K562 (cell line): ENCODE results near the gene ATG4D. TPM values are rescaled to one million over a fixed set of nuclear protein-coding genes. Genes with fewer than 3 reads are reported as not detected.

Experiments used
- ATAC-seq: fragments of 200-7000 bp; cut with Tn5 transposase; 3 replicates; pipeline ENCODE4 v1.9.1; 2020; ENCODE audit warnings: moderate library complexity
- BruUV-seq: library from RNA; stranded (reverse); fragments of 400-500 nt; replicated peaks from 2 replicates; lab custom pipeline; 2021; lab: Mats Ljungman, UMichigan
- CTCF ChIA-PET: fragments of 300-600 bp; formaldehyde crosslinking; extraction: SDS; loops from one replicate; lab custom pipeline; 2021; ENCODE audit warnings: low intra/inter-chr PET ratio; lab: Yijun Ruan, JAX
- POLR2A ChIA-PET: fragments of 300-600, 350-650 bp; sonication (Branson Sonifier 250); formaldehyde crosslinking; extraction: SDS; loops from one replicate; lab custom pipeline; 2021; ENCODE audit warnings: antibody characterized with exemption, inconsistent platforms; lab: Yijun Ruan, JAX
- DNase-seq, 4 experiments: peaks; one replicate each; pipeline versions ENCODE4 v3.0.0 to v3.0.0-alpha.2; 2011 to 2018; ENCODE audit warnings: low spot score in 3 of 4, mixed read lengths in 3 of 4; ENCODE audit errors: extremely low read depth in 1 of 4
- FAIRE-seq: peaks from 2 replicates; lab custom pipeline; 2011; peaks lifted over from hg19 to GRCh38; lab: Jason Lieb, UNC
- H2AFZ ChIP-seq: 2 replicates; pipeline ENCODE4 v1.6.0; 2011; ENCODE audit warnings: low read depth, low read length, control low read depth, inconsistent platforms
- H3K27ac ChIP-seq: fragments of 200-600 bp; 3 replicates; pipeline ENCODE4 v1.8.0; 2011; ENCODE audit warnings: low read depth, mild to moderate bottlenecking, control low read depth, inconsistent platforms, low read length, moderate library complexity, mixed read lengths; ENCODE audit errors: extremely low read depth
- H3K27me3 ChIP-seq, 2 experiments: fragments of 300-600 bp in 1 of 2; 2 replicates in 1 of 2; 3 replicates in 1 of 2; pipeline versions ENCODE4 v1.6.0 to v1.8.0; 2011; ENCODE audit warnings: inconsistent platforms in 2 of 2, low read length in 2 of 2, mild to moderate bottlenecking in 1 of 2, mixed read lengths in 1 of 2, moderate library complexity in 1 of 2; ENCODE audit not compliant: control insufficient read depth in 2 of 2, insufficient read depth in 2 of 2
- H3K36me3 ChIP-seq: fragments of 300-600 bp; 3 replicates; pipeline ENCODE4 v1.8.0; 2011; ENCODE audit warnings: mild to moderate bottlenecking, low read length, inconsistent platforms; ENCODE audit not compliant: control insufficient read depth, insufficient read depth
- H3K4me1 ChIP-seq, 2 experiments: fragments of 200-600 bp in 1 of 2; replicated peaks in 1 of 2; 2 replicates in 1 of 2; 3 replicates in 1 of 2; pipeline versions ENCODE4 v1.5.1 to v1.8.0; 2011; ENCODE audit warnings: inconsistent platforms in 2 of 2, low read length in 2 of 2, mild to moderate bottlenecking in 1 of 2, mixed read lengths in 1 of 2, moderate library complexity in 1 of 2; ENCODE audit not compliant: control insufficient read depth in 2 of 2, insufficient read depth in 2 of 2
- H3K4me2 ChIP-seq: 2 replicates; pipeline ENCODE4 v1.6.1; 2011; ENCODE audit warnings: low read length, control low read depth, inconsistent platforms, mixed read lengths; ENCODE audit not compliant: insufficient read depth
- H3K4me3 ChIP-seq: fragments of 200-600 bp; sonication (generic), shearing (Covaris generic); 2 replicates; pipeline ENCODE4 v1.5.1; 2016; ENCODE audit warnings: control low read depth, inconsistent platforms
- H3K79me2 ChIP-seq: fragments of 200-600 bp; 3 replicates; pipeline ENCODE4 v1.8.0; 2011; ENCODE audit warnings: low read length, inconsistent platforms; ENCODE audit not compliant: control insufficient read depth, insufficient read depth
- H3K9ac ChIP-seq, 2 experiments: 2 replicates each; pipeline versions ENCODE4 v1.6.0 to v1.6.1; 2011; ENCODE audit warnings: low read depth in 2 of 2, low read length in 2 of 2, control low read depth in 1 of 2, inconsistent platforms in 1 of 2, mild to moderate bottlenecking in 1 of 2, mixed read lengths in 1 of 2; ENCODE audit not compliant: insufficient read depth in 1 of 2
- H3K9me1 ChIP-seq: one replicate; pipeline ENCODE4 v1.6.0; 2011; ENCODE audit warnings: inconsistent platforms, mild to moderate bottlenecking, low read length, moderate library complexity; ENCODE audit not compliant: control insufficient read depth, insufficient read depth
- H3K9me3 ChIP-seq: replicated peaks from 2 replicates; pipeline ENCODE4 v1.5.1; 2011; ENCODE audit warnings: low read depth, low read length, inconsistent platforms; ENCODE audit not compliant: control insufficient read depth, insufficient read depth
- H4K20me1 ChIP-seq: replicated peaks from 2 replicates; pipeline ENCODE4 v1.6.1; 2011; ENCODE audit warnings: low read length, inconsistent platforms, mixed read lengths; ENCODE audit not compliant: control insufficient read depth, insufficient read depth
- CEBPG ChIP-seq, 3 experiments: fragments of 200-800 bp in 1 of 3; sonication (Bioruptor generic) in 1 of 3; sonication (generic) in 1 of 3; formaldehyde crosslinking in 1 of 3; IDR thresholded peaks in 2 of 3; conservative IDR thresholded peaks in 1 of 3; 2 replicates each; pipeline versions ENCODE4 v1.6.1 to v1.8.0; 2016 to 2022; ENCODE audit warnings: missing compliant biosample characterization in 2 of 3, missing genetic modification characterization in 2 of 3, mild to moderate bottlenecking in 1 of 3, missing genetic modification reagents in 1 of 3
- DDX20 ChIP-seq: fragments of 450-650 bp; IDR thresholded peaks from 2 replicates; pipeline ENCODE4 v1.6.1; 2016; ENCODE audit warnings: missing genetic modification characterization, low read depth, mild to moderate bottlenecking, missing compliant biosample characterization, moderate library complexity
- KDM2B ChIP-seq: fragments of 250-450 bp; sonication (Bioruptor Pico); IDR thresholded peaks from 2 replicates; pipeline ENCODE4 v1.8.0; 2021; ENCODE audit warnings: mild to moderate bottlenecking, moderate library complexity
- PHF8 ChIP-seq: fragments of 200-600 bp; sonication (generic); IDR thresholded peaks from 2 replicates; pipeline ENCODE4 v1.6.1; 2012; ENCODE audit warnings: mixed run types, mild to moderate bottlenecking, inconsistent platforms, low read length, moderate library complexity, borderline replicate concordance
- RFX5 ChIP-seq: IDR thresholded peaks from 2 replicates; pipeline ENCODE4 v1.6.1; 2011; ENCODE audit warnings: low read depth, mild to moderate bottlenecking, improper control_type of control experiment, low read length
- SLC30A9 ChIP-seq: fragments of 250-450 bp; sonication (Bioruptor Pico); IDR thresholded peaks from 2 replicates; pipeline ENCODE4 v1.8.0; 2022; ENCODE audit warnings: mild to moderate bottlenecking, moderate library complexity
- TCF7L2 ChIP-seq: fragments of 150-350 bp; IDR thresholded peaks from 2 replicates; pipeline ENCODE4 v1.6.1; 2016; ENCODE audit warnings: low read depth, mild to moderate bottlenecking, low read length, moderate library complexity
- TEAD2 ChIP-seq: fragments of 450-650 bp; IDR thresholded peaks from 2 replicates; pipeline ENCODE4 v1.6.1; 2016; ENCODE audit warnings: missing genetic modification characterization, control low read depth, missing compliant biosample characterization
- YY1 ChIP-seq, 3 experiments: IDR thresholded peaks; 2 replicates each; pipeline ENCODE4 v1.6.1; 2011; ENCODE audit warnings: low read length in 2 of 3, mild to moderate bottlenecking in 2 of 3, moderate library complexity in 2 of 3, borderline replicate concordance in 1 of 3, control low read depth in 1 of 3, low read depth in 1 of 3; ENCODE audit not compliant: insufficient read depth in 3 of 3, insufficient replicate concordance in 2 of 3, control insufficient read depth in 1 of 3, insufficient read length in 1 of 3; ENCODE audit errors: extremely low read depth in 1 of 3
- ZNF124 ChIP-seq: sonication (generic); formaldehyde crosslinking; IDR thresholded peaks from 2 replicates; pipeline ENCODE4 v1.8.1; 2022; ENCODE audit warnings: missing genetic modification reagents
- ZNF280B ChIP-seq: fragments of 250-450 bp; sonication (Bioruptor Pico); IDR thresholded peaks from 2 replicates; pipeline ENCODE4 v1.5.1; 2021; ENCODE audit warnings: mild to moderate bottlenecking
- ZNF444 ChIP-seq: fragments of 250-450 bp; sonication (Bioruptor Pico); IDR thresholded peaks from 2 replicates; pipeline ENCODE4 v1.4.0; 2020; ENCODE audit warnings: mild to moderate bottlenecking, moderate library complexity
- ZNF668 ChIP-seq: fragments of 250-450 bp; sonication (Bioruptor Pico); IDR thresholded peaks from 2 replicates; pipeline ENCODE4 v1.8.0; 2022; ENCODE audit warnings: mild to moderate bottlenecking, inconsistent platforms
- ZNF778 ChIP-seq: fragments of 450-650 bp; formaldehyde crosslinking; IDR thresholded peaks from 2 replicates; pipeline ENCODE4 v1.4.0; 2020; ENCODE audit warnings: mild to moderate bottlenecking, moderate library complexity
- WGBS: fragments of 100-300 bp; shearing (Covaris generic); methylation state at CpG from one replicate; pipeline ENCODE4 v1.1.6; 2016; ENCODE audit warnings: low coverage, mixed read lengths; ENCODE audit not compliant: insufficient coverage; ENCODE audit errors: missing lambda C conversion rate; 5-methylcytosine and 5-hydroxymethylcytosine counted together
- in situ Hi-C: fragments of 300-500 bp; cut with MboI; formaldehyde crosslinking; loops from 4 replicates; pipeline ENCODE4 v1.15.0; 2018; ENCODE audit warnings: inconsistent platforms, mixed read lengths
- intact Hi-C: fragments of 100-400 bp; cut with micrococcal nuclease; formaldehyde crosslinking; loops from 2 replicates; pipeline ENCODE4 v1.14.2; 2022
- polyA plus RNA-seq, 8 experiments: library from polyadenylated mRNA; depleted of rRNA in 4 of 8; stranded (reverse) in 5 of 8; unstranded in 3 of 8; fragments of >200 nt; fragmentation: Nextera tagmentation in 2 of 8; fragmentation: Illumina TruSeq in 1 of 8; extraction: Ambion mirVana in 2 of 8; extraction: Trizol in 1 of 8; gene quantifications; 2 replicates each; pipeline versions ENCODE4 v1.2.1 to v1.2.3, GENCODE V29; 2011 to 2014; ENCODE audit warnings: inconsistent platforms in 1 of 8, missing spikeins in 1 of 8
- total RNA-seq, 7 experiments: library from RNA; depleted of rRNA in 6 of 7; stranded (reverse); fragments of >200 nt in 6 of 7; fragmentation: Illumina TruSeq in 2 of 7; extraction: Trizol in 2 of 7; gene quantifications; 2 replicates each; pipeline versions ENCODE4 v1.2.1 to v1.2.3, GENCODE V29; 2011 to 2021; ENCODE audit warnings: low replicate concordance in 1 of 7
- TF ChIP-seq, protein P1 (sequence below): fragments of 450-650 bp; formaldehyde crosslinking; IDR thresholded peaks from 2 replicates; pipeline ENCODE4 v1.4.0; 2022; ENCODE audit warnings: missing genetic modification characterization
- TF ChIP-seq, protein P2 (sequence below): fragments of 250-450 bp; sonication (Bioruptor Pico); IDR thresholded peaks from 2 replicates; pipeline ENCODE4 v1.5.0; 2021; ENCODE audit warnings: mild to moderate bottlenecking, borderline replicate concordance

Gene ATG4D
- total and polyA plus RNA-seq, 9 of the 15 experiments (the other 6 are each of a cell fraction or from before 2014, with no cell fraction given): 0.51 to 66.1 (median 22.9) TPM

GRCh38 chr19:10525636-10526035 lies 18.1 kb upstream of the ATG4D start:
- H4K20me1 ChIP-seq: no peaks in the 10 kb centered on the region; the same call in 1 of the 2 replicates
- H3K36me3 ChIP-seq: no peaks in the 10 kb centered on the region
- no TSS peak for BruUV-seq
- POLR2A ChIA-PET: interaction anchor here (0.7 kb wide), 1 partner anchor 9 kb away, joined by 3 read pairs; no protein-coding TSS in a partner anchor
- FAIRE-seq (no peak), DNase-seq (no peak), ATAC-seq (no peak)
- in situ Hi-C loops (no loop called here), intact Hi-C loops (no loop called here)
- H3K27me3 ChIP-seq: no peaks in the 10 kb centered on the region
- no peak overlapping the region for H2AFZ ChIP-seq
- CTCF ChIA-PET: no interaction called here
- H3K79me2 ChIP-seq: no peaks in the 10 kb centered on the region
- no peak overlapping the region for H3K27ac ChIP-seq
- no peak overlapping the region for H3K4me2 ChIP-seq
- H3K4me1 ChIP-seq: peaks cover 0 to 3% of the 10 kb centered on the region in 2 experiments; a peak in 2 of 5 replicates
- H3K9ac ChIP-seq: no peak overlapping the region
- no peak overlapping the region for H3K4me3 ChIP-seq
- H3K9me1 ChIP-seq: no peaks in the 10 kb centered on the region
- WGBS: 65% methylated on average over 7 of the region's 7 CpGs
- no peaks in the 10 kb centered on the region for H3K9me3 ChIP-seq
- no peak for TF ChIP-seq ZNF668
- no peak for TF ChIP-seq ZNF124 (CRISPR knock-in tag)
- TF ChIP-seq, protein P1, sequence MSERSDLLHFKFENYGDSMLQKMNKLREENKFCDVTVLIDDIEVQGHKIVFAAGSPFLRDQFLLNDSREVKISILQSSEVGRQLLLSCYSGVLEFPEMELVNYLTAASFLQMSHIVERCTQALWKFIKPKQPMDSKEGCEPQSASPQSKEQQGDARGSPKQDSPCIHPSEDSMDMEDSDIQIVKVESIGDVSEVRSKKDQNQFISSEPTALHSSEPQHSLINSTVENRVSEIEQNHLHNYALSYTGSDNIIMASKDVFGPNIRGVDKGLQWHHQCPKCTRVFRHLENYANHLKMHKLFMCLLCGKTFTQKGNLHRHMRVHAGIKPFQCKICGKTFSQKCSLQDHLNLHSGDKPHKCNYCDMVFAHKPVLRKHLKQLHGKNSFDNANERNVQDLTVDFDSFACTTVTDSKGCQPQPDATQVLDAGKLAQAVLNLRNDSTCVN: no peak
- TF ChIP-seq TEAD2 (tag): no peak
- TF ChIP-seq ZNF778 (CRISPR knock-in tag): no peak
- TF ChIP-seq KDM2B: no peak
- no peak for TF ChIP-seq ZNF444
- no peak for TF ChIP-seq TCF7L2
- TF ChIP-seq RFX5: no peak
- no peak for TF ChIP-seq CEBPG (CRISPR knock-in tag; IDR thresholded peaks at IDR 0.05)
- TF ChIP-seq CEBPG (tag; conservative IDR thresholded peaks at IDR 0.05 in 1 of 2, IDR thresholded peaks at IDR 0.05 in 1 of 2): no peak
- no peak for TF ChIP-seq SLC30A9 (CRISPR knock-in tag)
- TF ChIP-seq DDX20 (tag): no peak
- TF ChIP-seq ZNF280B (CRISPR knock-in tag): no peak
- no peak for TF ChIP-seq PHF8
- TF ChIP-seq, protein P2, sequence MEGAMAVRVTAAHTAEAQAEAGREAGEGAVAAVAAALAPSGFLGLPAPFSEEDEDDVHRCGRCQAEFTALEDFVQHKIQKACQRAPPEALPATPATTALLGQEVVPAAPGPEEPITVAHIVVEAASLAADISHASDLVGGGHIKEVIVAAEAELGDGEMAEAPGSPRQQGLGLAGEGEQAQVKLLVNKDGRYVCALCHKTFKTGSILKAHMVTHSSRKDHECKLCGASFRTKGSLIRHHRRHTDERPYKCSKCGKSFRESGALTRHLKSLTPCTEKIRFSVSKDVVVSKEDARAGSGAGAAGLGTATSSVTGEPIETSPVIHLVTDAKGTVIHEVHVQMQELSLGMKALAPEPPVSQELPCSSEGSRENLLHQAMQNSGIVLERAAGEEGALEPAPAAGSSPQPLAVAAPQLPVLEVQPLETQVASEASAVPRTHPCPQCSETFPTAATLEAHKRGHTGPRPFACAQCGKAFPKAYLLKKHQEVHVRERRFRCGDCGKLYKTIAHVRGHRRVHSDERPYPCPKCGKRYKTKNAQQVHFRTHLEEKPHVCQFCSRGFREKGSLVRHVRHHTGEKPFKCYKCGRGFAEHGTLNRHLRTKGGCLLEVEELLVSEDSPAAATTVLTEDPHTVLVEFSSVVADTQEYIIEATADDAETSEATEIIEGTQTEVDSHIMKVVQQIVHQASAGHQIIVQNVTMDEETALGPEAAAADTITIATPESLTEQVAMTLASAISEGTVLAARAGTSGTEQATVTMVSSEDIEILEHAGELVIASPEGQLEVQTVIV (CRISPR knock-in tag): no peak
- TF ChIP-seq YY1 (IDR thresholded peaks at IDR 0.05; ENCODE audit: borderline replicate concordance in 1 of 3, control insufficient read depth in 1 of 3, extremely low read depth in 1 of 3, insufficient read depth in 3 of 3, insufficient read length in 1 of 3, insufficient replicate concordance in 2 of 3, low read depth in 1 of 3, low read length in 2 of 3): no peak
